HG03432 (cell line): ENCODE data around the gene NCAPG.

Source experiments
- ATAC-seq: cut with Tn5 transposase; IDR thresholded peaks from one replicate; pipeline ENCODE4 v1.9.1; 2021; ENCODE audit warnings: mild to moderate bottlenecking, moderate library complexity; ENCODE audit not compliant: unreplicated experiment

Gene NCAPG, protein sequence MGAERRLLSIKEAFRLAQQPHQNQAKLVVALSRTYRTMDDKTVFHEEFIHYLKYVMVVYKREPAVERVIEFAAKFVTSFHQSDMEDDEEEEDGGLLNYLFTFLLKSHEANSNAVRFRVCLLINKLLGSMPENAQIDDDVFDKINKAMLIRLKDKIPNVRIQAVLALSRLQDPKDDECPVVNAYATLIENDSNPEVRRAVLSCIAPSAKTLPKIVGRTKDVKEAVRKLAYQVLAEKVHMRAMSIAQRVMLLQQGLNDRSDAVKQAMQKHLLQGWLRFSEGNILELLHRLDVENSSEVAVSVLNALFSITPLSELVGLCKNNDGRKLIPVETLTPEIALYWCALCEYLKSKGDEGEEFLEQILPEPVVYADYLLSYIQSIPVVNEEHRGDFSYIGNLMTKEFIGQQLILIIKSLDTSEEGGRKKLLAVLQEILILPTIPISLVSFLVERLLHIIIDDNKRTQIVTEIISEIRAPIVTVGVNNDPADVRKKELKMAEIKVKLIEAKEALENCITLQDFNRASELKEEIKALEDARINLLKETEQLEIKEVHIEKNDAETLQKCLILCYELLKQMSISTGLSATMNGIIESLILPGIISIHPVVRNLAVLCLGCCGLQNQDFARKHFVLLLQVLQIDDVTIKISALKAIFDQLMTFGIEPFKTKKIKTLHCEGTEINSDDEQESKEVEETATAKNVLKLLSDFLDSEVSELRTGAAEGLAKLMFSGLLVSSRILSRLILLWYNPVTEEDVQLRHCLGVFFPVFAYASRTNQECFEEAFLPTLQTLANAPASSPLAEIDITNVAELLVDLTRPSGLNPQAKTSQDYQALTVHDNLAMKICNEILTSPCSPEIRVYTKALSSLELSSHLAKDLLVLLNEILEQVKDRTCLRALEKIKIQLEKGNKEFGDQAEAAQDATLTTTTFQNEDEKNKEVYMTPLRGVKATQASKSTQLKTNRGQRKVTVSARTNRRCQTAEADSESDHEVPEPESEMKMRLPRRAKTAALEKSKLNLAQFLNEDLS

DNA sequence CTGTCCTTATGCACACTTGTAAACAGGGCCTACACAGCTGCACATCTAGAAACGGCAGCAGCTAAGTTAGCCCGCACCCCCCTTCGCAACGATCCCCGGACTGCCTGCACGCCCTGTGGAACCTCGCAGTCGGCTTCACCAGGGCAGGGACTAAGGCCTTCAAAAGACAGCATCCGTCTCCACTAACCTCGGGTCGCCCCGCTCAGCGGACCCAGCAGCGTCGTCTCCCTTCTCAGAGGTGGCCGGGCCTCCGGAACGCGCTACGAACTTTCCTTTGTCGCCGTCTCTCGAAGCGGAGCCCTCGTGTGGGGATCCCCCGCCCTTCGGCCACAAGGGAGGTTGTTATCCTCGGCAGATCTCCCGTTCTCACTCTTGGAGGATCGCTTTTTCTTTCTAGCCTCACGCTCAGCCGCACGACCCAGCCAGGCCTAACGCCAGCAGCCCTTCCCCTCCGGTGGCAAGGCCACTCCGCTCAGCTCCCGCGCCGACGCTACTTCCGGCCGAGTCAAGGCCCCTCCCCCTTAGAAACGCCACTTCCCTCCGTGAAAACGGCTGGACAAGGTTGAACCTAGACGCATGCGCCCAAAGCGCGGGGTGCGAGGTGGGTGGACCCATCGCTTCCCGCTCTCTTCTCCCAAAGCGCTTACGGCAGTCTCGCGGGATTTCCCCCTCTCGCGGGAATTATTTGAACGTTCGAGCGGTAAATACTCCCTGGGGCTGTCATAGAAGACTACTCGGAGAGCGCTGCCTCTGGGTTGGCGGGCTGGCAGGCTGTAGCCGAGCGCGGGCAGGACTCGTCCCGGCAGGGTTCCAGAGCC lies at the start of gene NCAPG, which contains the start of gene DCAF16:
NCAPG (plus strand) TSS at position 720 of the 818 bp plus-strand sequence. CDS start 99 bp downstream, outside the sequence.
DCAF16 (minus strand) TSS at position 498 of the 818 bp plus-strand sequence. CDS start 6,616 bp downstream, outside the sequence.
- ATAC-seq = peak; percentile 92

DNA sequence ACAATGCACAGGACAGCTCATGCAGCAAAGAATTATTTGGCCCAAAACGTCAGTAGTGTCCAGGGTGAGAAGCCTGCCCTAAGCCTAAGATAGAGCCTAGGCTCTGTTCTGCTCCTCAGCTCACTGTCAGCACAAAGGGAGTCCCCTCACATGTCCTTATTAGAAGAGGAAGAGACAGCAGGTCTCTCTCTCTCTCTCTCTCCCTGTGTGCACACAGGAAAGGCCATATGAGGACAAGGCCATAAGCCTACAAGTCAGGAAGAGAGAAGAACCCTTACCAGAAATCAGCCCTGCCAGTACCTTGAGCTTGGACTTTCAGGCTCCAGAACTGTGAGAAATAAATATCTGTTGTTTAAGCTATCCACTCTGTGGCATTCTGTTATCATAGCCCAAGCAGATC lies 49.7 kb upstream of the NCAPG start:
- ATAC-seq = no peak

DNA sequence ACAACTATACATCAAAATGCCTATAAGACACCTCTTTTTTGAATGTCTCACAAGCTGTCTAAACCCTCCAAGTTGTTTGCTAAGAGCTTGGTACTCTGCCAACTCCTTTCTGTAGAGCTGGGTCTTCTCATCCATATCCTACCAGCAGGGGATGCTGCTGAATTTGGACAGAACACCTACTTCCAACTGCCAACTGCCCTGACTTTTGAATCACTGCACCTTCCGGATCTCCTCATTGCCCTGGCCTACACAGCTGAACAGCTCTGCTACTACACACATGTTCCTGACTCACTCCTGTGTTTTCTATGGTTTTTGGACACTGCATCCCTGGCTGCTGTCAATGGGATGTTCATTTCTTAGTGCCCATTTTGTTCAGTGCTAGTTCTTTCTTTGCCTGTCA lies 48.1 kb upstream of the NCAPG start:
- no peak for ATAC-seq

DNA sequence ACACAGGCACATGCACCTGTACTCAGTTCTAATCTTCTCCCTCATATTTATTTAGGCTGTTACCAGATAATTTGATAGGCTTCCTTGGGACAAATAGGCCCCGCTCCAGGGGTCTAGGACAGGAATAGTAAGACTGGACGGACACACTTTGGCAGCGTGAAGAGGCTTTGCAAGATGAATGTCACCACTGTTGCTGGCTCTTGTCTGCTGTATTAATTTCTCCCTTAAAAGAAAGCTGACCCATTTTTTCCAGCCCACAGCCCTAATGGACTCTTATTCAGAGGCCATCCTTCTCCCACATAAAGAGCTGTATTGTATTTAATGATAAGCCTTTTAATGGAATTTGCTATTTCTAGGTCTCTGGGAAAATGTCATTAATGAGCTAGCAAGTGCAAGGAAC lies 47.4 kb upstream of the NCAPG start:
- no peak for ATAC-seq

DNA sequence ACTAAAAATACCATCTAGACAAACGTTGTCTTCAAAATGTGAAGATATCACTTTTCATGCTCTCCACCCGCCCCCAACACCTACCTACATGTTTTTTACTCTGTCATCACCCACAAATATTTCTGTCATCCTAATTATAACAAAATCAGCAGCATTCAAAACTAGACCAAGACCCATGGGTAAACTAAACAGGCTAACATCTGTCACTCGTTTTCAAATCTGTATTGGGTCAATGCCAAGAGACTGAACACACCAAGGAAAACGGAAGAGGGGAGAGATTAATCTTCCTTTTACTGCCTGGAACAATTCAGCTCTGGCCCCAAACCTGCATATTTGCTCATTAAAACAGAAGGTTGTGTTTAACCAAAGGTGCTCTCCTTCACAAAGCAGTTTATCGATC lies 46.8 kb upstream of the NCAPG start:
- no peak for ATAC-seq

DNA sequence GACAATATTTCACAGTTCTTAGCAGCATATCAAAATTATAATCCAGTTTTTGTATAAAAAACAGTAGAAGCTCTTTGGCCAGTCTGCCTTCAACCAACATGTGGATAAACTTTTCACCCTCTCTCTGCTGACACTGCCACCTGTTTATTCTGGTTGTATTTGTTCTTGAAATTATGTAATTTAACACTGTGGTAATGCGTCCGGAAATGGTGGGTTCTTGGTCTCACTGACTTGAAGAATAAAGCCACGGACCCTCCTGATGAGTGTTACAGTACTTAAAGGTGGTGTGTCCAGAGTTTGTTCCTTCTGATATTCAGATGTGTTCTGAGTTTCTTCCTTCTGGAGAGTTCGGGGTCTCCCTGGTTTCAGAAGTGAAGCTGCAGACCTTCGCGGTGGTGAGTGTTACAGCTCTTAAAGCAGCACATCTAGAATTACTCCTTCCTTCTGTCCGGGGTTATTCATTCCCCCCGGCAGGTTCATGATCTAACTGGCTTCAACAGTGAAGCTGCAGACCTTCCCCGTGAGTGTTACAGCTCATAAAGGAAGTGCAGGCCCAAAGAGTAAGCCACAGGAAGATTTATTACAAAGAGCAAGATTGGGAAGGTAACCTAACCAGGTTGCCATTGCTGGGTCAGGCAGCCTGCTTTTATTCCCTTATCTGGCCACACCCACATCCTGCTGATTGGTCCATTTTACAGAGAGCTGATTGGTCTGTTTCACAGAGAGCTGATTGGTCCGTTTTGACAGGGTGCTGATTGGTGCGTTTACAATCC lies 45.1 kb upstream of the NCAPG start:
- no peak for ATAC-seq

DNA sequence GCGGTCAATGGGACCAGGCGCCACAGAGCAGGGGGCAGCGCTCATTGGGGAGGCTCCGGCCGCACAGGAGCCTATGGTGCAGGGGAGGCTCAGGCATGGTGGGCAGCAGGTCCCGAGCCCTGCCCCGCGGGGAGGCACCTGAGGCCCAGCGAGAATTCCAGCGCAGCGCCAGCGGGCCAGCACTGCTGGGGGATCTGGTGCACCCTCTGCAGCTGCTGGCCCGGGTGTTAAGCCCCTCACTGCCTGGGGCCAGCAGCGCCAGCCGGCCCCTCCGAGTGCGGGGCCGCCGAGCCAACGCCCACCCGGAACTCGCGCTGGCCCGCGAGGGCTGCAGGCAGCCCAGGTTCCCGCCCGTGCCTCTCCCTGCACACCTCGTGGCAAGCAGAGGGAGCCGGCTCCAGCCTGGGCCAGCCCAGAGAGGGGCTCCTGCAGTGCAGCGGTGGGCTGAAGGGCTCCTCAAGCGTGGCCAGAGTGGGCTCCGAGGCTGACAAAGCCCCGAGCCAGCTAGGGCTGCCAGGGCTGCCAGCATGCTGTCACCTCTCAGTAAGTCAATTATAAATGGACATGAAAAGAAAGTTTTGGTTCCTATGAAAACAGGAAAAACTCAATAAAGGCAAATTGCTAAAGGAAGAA lies 43.8 kb upstream of the NCAPG start:
- no peak for ATAC-seq

DNA sequence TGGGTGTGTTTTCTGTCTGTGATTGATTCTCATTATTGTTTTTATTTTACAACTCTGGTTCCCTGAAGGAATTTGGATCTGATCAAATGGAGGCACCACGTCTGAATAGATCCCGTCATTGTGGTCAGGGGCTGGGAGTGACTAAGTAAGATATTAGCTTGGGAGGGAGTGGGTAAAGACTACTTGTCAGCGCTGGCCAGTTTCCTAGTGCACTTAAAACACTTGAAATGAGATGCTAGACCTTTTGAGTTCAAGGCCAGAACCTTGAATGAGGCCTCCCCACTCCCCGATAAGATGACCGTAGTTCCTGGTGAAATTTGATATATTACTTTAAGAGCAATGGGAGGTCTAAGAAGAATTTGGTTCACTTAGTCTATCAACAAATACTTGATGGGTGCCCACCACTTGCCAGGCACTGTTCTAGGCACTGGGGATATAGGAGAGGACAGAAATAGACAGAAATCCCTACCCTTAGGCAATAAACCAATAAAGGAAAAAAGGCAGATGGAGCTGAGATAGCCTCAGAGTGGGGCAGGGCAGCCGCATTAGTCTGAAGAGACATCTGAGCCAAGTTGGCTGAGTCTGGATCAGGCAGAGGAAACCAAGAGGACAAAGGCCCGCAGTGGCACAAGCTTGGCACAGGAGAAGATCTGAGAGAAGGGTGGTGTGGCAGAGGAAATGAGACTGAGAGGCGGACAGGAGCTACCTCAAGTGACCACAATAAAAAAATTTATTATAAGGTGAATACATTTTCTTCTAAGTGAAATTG lies 41.2 kb upstream of the NCAPG start:
- no peak for ATAC-seq

DNA sequence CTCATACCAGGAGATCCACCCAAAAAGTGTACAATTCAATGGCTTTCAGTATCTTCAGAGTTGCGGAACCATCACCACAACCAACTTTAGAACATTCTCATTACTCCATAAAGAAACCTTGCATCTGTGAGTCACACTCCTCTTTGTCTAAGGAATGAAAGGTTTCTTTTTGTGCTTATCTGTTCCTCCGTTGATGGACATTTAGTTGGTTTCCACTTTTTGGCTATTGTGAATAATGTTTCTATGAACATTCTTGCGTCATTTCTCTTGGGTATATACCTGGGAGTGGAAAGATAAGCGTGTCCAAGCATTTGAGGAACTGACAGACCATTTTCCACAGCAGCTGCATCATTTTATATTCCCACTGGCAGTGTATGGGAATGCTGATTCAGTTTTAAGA lies 39.9 kb upstream of the NCAPG start:
- ATAC-seq = no peak

DNA sequence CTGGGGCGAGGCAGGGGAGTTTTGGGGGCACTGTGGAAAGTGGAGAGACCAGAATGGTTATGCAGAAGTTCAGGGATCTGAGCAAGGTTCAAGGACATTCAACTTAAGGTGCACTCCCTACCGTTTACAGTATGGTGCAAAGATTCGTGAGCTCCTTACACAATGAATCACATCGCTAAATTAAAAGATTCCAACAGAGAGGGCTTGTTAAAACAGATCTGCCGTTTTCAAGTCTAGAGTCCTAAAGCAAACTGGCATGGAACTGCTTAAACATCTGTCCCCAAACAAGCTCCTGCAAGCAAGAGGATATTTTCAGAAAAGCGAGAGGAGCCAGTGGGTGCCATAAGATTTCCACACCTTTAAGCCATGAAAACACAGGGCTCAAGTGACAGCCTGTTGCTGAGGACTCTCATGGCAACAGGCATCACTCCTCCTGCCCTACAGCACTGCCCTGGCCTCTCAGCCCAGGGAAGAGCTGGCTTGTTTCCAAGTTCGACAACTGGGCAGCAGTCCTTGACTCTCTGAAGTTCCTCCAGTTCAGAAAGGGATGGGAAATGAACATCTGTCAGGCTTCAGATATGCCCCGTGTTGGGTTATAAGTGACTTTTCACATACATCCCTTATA lies 39.4 kb upstream of the NCAPG start:
- ATAC-seq = no peak

DNA sequence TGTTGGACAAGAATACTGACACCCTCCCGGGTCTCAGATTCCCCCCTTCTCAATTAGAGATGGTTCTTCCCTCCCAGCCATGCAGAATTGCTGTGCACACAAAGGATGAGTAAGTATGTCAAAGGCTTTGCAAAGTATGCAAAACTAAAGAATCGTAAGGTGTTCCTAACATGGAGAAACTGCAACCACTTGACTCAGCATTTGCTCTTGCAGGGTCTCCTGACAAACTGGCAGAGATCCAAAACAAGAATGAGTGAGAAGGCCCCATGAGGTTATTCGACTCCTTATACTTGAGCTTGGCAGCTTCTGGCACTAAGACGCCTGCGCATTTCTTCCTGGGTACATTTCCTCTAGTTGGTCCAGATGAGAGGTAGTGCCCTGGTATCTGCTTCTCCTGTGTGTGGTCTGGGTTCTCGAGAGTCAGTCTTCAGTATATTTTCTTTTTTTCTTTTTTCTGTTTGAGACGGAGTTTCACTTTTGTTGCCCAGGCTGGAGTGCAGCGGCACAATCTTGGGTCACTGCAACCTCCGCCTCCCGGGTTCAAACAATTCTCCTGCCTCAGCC lies 37.6 kb upstream of the NCAPG start:
- no peak for ATAC-seq

DNA sequence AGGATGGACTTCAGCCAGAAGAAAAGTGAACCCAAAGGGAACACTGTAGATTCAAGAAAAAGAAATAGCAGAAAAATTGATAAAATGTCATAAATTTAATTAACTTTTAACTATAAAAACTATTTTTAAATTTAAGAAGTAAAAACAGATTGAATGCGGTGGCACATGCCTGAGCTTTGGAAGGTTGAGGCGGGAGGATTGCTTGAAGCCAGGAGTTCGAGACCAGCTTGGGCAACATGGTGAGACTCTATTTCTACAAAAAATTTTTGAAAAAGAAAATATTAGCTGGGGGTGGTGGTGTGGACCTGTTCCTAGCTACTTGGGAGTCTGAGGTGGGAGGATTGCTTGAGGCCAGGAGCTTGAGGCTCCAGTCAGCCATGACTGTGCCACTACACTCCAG lies 32.3 kb upstream of the NCAPG start:
- no peak for ATAC-seq

DNA sequence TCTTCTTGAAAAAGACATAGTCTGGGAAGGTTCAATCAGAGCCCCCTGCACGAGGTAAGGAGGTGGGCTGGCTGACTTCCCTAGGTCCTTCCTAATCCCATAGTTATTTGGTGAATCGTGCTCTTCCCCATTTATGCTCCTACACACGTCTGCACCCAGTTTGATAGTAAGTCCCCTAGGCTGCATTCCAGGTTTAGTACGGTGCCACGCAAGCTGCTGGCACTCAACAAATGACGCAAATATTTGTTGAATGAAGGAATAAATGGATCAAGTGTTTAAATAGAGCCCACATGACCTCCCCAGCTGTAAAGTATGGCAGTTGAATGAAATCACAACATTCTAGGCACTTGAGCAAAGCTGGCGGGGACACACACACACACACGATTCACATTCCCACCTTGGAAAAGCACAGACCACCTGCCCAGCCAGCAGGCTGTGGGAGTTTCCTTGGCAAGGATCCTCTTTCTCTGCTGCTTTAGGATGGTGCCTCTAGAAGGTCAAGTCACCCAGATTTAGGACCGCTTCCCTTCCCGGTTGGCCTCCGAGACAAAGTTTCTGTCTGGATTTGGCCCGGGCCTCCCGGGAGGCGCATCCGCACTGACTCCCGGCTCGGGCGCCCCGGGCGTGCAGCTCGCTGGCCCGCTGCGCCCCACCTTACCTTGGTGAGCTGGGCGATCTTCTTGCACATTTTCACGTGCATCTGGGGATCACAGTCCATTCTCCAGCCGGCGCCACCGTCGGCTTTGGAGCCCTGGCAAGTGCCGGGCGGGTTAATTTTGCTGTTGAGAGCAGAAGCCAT lies 30.1 kb upstream of the NCAPG start:
- ATAC-seq = no peak

DNA sequence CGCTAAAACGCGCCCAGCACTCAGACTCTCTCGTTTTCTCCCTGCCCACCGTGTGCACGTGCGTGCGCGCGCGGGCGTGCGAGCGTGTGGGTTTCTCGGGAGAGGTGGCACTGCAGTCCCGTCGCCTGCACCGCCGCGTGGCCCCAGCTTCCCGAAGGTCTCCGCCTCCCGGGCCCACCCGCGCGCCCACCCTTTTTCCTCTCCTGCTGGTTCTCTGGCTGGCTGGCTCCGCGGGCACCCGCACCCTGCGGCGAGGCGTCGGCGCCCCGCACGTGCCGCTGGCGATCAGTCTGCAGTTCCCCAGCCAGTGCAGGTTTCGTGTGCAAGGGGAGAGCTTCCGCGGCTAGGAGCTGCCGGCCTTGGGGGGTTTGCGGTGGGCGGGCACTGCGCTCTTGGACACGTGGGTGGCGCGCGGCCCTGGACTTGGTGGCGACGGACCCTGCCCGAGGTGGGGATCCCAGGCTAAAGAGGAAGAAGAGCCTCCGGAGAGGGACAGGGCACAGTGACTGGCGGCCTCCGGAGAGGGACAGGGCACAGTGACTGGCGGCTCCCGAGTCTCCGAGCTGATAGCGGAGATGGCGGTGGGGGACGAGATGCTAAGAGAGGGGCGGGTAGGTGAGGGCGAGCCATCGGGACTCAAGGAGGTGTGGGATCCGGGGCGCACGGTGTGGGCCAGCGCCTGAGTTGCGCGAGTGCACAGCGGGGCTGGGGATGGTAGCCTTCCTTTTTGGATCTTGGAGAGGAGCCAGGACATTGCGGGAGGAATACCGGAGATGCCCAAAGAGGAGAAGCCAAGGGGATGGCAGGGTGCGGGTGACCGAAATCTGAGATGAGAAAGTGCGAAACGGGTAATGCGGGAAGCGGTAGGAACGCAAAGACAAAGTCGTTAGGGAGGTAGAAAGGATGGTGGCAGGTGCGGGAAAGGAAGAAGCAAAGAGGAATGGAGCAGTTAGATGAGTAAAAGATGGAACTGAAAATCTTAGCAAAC lies 29.2 kb upstream of the NCAPG start, which contains the start of gene FAM184B:
FAM184B (minus strand) TSS at position 322 of the 988 bp plus-strand sequence. CDS start 322 bp downstream, outside the sequence.
- no peak for ATAC-seq

DNA sequence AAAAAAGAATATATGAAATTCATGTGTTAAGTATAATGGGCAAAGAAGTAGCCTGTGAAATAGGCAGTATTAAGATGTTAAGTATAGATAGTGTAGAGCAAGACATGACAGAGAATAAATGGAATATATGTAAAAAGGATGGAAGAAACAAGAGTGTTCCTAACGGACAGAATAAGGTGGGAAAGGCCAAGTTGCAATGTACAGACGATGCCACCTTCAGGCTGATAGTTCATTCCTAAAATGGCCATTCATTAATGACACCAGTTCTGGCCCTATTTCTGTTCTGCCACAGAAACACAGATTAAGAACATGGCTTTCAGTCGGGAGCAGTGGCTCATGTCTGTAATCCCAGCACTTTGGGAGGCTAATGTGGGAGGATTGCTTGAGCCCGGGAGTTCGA lies 24.9 kb upstream of the NCAPG start:
- no peak for ATAC-seq

DNA sequence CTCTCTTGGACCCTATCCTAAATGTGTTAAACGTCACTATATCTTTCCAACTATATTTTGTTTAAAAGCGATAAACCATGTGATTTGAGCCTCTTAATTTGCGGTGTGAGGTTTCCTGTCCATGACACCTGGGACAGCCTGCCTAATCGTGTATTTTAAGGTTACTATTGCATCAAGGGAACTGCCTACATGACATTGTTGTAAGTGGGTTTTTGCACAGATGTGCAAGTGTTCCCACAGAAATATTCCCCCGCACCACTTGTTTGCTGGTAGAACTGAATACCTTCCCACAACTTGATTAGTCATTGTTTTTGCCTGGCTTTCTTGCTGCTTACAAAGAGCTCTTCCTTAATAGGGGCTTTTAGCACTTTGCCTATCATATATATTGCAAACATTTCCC lies 24.2 kb upstream of the NCAPG start:
- ATAC-seq = peak; percentile 52
